Heart left ventricle (tissue), 16 donors: ENCODE results near the gene RPL12. TPM values are rescaled to one million over a fixed set of nuclear protein-coding genes. Genes with fewer than 3 reads are reported as not detected.

Experiments used
- ATAC-seq, 4 donors: fragments of 200-7000 bp; cut with Tn5 transposase; one replicate each; pipeline ENCODE4 v1.9.1; 2020 to 2022; ENCODE audit warnings: moderate library complexity in 4 of 4, mild to moderate bottlenecking in 3 of 4, moderate number of reproducible peaks in 1 of 4
- DNase-seq, 5 donors: peaks; one replicate each; pipeline ENCODE4 v3.0.0-alpha.2; 2020
- H3K27ac ChIP-seq, 12 donors: fragments of 200-600 bp; sonication (generic) in 4 of 12; one replicate each; pipeline versions ENCODE4 v1.5.0 to v1.8.0; 2016 to 2022; ENCODE audit warnings: mild to moderate bottlenecking in 2 of 12
- H3K27me3 ChIP-seq, 9 donors: fragments of 200-600 bp; sonication (generic) in 2 of 9; one replicate each; pipeline versions ENCODE4 v1.5.1 to v1.8.0; 2016 to 2022; ENCODE audit warnings: mild to moderate bottlenecking in 3 of 9
- H3K36me3 ChIP-seq, 9 donors: fragments of 200-600 bp; sonication (generic) in 2 of 9; one replicate each; pipeline versions ENCODE4 v1.5.0 to v1.8.0; 2018 to 2022; ENCODE audit warnings: mild to moderate bottlenecking in 2 of 9
- H3K4me1 ChIP-seq, 12 donors: fragments of 200-600 bp; sonication (generic) in 4 of 12; one replicate each; pipeline versions ENCODE4 v1.5.0 to v1.8.0; 2016 to 2022; ENCODE audit warnings: mild to moderate bottlenecking in 3 of 12
- H3K4me3 ChIP-seq, 12 donors: fragments of 200-600 bp; sonication (generic) in 4 of 12; one replicate each; pipeline versions ENCODE4 v1.5.0 to v1.8.0; 2017 to 2022; ENCODE audit warnings: mild to moderate bottlenecking in 9 of 12, moderate library complexity in 4 of 12
- H3K9me3 ChIP-seq, 12 donors: fragments of 200-600 bp; sonication (generic) in 4 of 12; one replicate each; pipeline versions ENCODE4 v1.5.0 to v1.8.0; 2016 to 2022; ENCODE audit warnings: mild to moderate bottlenecking in 1 of 12
- POLR2A ChIP-seq, 2 donors: fragments of 450-650 bp; IDR thresholded peaks; one replicate each; pipeline ENCODE4 v1.6.1; 2017; ENCODE audit warnings: antibody characterized with exemption in 2 of 2, mild to moderate bottlenecking in 2 of 2, moderate library complexity in 2 of 2
- WGBS, 4 donors: extraction: QIAGEN DNeasy Blood & Tissue Kit in 2 of 4; methylation state at CpG; one replicate each; pipeline versions ENCODE4 v1.1.5 to v1.1.7; 2013 to 2018; 5-methylcytosine and 5-hydroxymethylcytosine counted together
- intact Hi-C, 10 donors: fragments of 100-400 bp; cut with DNase I; formaldehyde crosslinking; loops; one replicate each; pipeline versions ENCODE4 v1.11.1 to v1.14.2; 2022
- polyA plus RNA-seq, 2 donors: library from polyadenylated mRNA; stranded (reverse); fragments of 200-250 nt; gene quantifications; one replicate each; pipeline ENCODE4 v1.2.3, GENCODE V29; 2013
- total RNA-seq, 9 donors: library from RNA; depleted of rRNA in 2 of 9; stranded (reverse); fragments of >200 nt in 2 of 9; fragmentation: NEBNext Ultra II Directional in 3 of 9; extraction: Animal tissue kit (Norgen Biotek cat#: 25700) in 3 of 9; gene quantifications; one replicate each; pipeline versions ENCODE4 v1.1.0 to v1.2.4, GENCODE V29; 2016 to 2023
- TF ChIP-seq, protein P1 (sequence below), 12 donors: fragments of 200-600 bp; sonication (generic) in 4 of 12; IDR thresholded peaks; one replicate each; pipeline versions ENCODE4 v1.5.0 to v1.8.0; 2018 to 2022; ENCODE audit warnings: antibody characterized with exemption in 12 of 12, mild to moderate bottlenecking in 5 of 12
- donor health status: ischemic (EF 13 %, LVEDD 7.1; RV severe dilation, severe dysfunction).
- donor health status: healthy with polysubstance abuse.
- donor health status: DM: no; HTN: yes; CAD: no.
- donor health status: DM: no; HTN: no; CAD: no.
- donor health status: ischemic (EF 25% LVEDD 6.9; RV normal size, moderate dysfunction).
- donor health status: ischemic (EF 25% LVEDD 5.7; RV mildly dilated, moderate dysfunction).
- donor health status: healthy.
- donor health status: DM: yes; HTN: yes; CAD: no.
- donor health status: ischemic (EF 35%, LVEDD 5.7; RV mildly dilated, moderate dysfunction).
- donor health status: nonischemic (EF 11% LVEDD 7.7; RV severe dilation, severe dysfunction).
- donor health status: DM: yes; HTN: yes; CAD: no.
- donor health status: PGD.
- donor health status: ischemic (EF 29% LVEDD 5.4; RV normal size, mild dysfunction).
- donor health status: nonischemic (EF 23%, LVEDD 6.1; RV moderate dilation, normal function).

Gene RPL12
- total and polyA plus RNA-seq, 11 donors = 408 to 1,523 (median 665) TPM

DNA sequence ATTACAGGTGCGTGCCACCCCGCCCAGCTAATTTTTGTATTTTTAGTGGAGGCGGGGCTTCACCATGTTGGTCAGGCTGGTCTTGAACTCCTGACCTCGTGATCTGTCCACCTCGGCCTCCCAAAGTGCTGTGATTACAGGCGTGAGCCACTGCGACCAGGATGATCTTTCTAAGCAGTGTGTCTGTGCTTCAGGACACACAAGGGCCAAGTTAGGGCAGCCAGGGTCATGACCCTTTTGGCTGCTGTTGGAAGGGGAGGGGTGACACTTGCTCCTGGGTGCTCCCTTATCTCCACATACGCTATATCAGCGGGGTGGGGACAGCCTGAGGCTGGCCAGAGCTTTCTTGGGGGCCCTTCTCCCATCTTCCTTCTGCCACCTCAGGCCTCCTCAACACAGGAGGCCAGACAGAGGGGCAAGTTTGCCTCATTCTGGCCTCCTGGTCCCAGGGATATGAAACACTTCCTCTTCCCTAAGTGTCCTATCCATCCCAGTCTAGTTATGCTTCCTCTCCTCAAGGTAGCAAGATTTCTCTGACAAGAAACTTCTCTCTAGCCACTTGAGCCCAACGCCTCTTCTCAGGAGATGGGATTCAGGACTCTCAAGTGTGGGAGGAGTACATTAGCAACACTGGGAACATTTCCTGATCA is 28.9 kb downstream of the RPL12 start:
- Histone ChIP-seq H3K9me3 (no peaks in the 10 kb centered on the region), H3K27ac (peak overlapping the region in 1 of 12 donors; percentile 92), H3K4me3 (peak overlapping the region in 6 of 12 donors; percentile 57 to 87 (median 72)), H3K36me3 (peaks cover 0 to 9% (median 0%) of the 10 kb centered on the region in 9 donors), H3K4me1 (peaks cover 10 to 48% (median 27%) of the 10 kb centered on the region in 12 donors), H3K27me3 (no peaks in the 10 kb centered on the region)
- TF ChIP-seq, protein P1, sequence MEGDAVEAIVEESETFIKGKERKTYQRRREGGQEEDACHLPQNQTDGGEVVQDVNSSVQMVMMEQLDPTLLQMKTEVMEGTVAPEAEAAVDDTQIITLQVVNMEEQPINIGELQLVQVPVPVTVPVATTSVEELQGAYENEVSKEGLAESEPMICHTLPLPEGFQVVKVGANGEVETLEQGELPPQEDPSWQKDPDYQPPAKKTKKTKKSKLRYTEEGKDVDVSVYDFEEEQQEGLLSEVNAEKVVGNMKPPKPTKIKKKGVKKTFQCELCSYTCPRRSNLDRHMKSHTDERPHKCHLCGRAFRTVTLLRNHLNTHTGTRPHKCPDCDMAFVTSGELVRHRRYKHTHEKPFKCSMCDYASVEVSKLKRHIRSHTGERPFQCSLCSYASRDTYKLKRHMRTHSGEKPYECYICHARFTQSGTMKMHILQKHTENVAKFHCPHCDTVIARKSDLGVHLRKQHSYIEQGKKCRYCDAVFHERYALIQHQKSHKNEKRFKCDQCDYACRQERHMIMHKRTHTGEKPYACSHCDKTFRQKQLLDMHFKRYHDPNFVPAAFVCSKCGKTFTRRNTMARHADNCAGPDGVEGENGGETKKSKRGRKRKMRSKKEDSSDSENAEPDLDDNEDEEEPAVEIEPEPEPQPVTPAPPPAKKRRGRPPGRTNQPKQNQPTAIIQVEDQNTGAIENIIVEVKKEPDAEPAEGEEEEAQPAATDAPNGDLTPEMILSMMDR (IDR thresholded peaks at IDR 0.05) = no peak
- no peak for TF ChIP-seq POLR2A (IDR thresholded peaks at IDR 0.05)
- ATAC-seq = no peak
- intact Hi-C loops = no loop called here
- WGBS, 4 donors = 76 to 84% (median 79%) methylated on average over 10 of the region's 10 CpGs
- DNase-seq = no peak

DNA sequence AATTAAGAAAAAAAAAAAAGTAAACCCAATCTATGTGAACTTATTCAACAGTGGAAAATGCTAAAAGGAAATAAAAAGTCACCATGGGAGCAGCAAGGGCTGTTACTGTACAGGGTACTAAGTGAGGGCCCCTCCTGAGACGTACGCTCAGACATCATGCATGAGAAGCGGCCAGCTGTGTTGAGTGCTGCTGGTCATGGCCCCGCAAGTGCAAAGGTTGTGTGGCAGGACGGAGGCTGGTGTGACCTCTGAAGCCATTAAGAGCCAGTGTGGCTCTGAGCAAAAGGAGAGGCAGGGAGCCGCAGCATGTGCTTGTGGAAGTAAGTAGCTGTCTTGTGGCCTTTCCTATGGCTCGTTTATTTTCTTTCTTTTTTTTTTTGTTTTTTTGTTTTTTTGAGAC is 30.1 kb downstream of the RPL12 start:
- WGBS, 4 donors = 90 to 93% (median 92%) methylated on average over 7 of the region's 7 CpGs
- Histone ChIP-seq H3K9me3 (no peaks in the 10 kb centered on the region), H3K27me3 (no peaks in the 10 kb centered on the region), H3K4me1 (peaks cover 10 to 41% (median 24%) of the 10 kb centered on the region in 12 donors), H3K27ac (peak overlapping the region in 1 of 12 donors; percentile 1), H3K36me3 (peaks cover 0 to under 1% (median 0%) of the 10 kb centered on the region in 9 donors), H3K4me3 (no peak overlapping the region)
- ATAC-seq = no peak
- no peak for DNase-seq
- TF ChIP-seq, protein P1 (IDR thresholded peaks at IDR 0.05) = no peak
- no peak for TF ChIP-seq POLR2A (IDR thresholded peaks at IDR 0.05)
- intact Hi-C loops = no loop called here

DNA sequence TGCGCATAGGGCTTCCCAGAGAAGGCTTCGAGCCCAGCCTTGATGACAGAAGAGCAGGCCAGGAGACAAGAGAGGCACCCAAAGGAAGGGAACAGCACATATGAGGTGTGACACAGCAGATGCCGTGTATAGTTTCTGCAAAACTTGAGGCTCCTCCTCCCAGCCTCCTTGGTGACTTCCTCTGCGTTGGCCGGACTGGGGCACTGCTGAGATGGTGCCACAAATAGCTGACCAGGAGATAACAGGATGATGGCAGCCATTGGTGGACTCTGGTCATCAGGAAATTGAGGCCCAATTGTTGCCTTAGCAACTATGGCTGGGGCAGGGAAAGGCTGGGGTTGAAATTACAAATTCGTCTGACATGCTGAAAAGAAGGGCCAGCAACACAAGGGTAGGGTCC is 31.9 kb downstream of the RPL12 start:
- Histone ChIP-seq H3K4me1 (peaks cover 0 to 28% (median 13%) of the 10 kb centered on the region in 12 donors), H3K4me3 (peak overlapping the region in 2 of 12 donors; percentile 37 to 54), H3K36me3 (no peaks in the 10 kb centered on the region), H3K27me3 (no peaks in the 10 kb centered on the region), H3K9me3 (no peaks in the 10 kb centered on the region), H3K27ac (peak overlapping the region in 1 of 12 donors; percentile 78)
- no peak for TF ChIP-seq POLR2A (IDR thresholded peaks at IDR 0.05)
- TF ChIP-seq, protein P1 (IDR thresholded peaks at IDR 0.05) = no peak
- intact Hi-C loops = no loop called here
- 61 to 76% (median 74%) methylated on average over 6 of the region's 6 CpGs for WGBS, 4 donors
- DNase-seq = no peak
- no peak for ATAC-seq

DNA sequence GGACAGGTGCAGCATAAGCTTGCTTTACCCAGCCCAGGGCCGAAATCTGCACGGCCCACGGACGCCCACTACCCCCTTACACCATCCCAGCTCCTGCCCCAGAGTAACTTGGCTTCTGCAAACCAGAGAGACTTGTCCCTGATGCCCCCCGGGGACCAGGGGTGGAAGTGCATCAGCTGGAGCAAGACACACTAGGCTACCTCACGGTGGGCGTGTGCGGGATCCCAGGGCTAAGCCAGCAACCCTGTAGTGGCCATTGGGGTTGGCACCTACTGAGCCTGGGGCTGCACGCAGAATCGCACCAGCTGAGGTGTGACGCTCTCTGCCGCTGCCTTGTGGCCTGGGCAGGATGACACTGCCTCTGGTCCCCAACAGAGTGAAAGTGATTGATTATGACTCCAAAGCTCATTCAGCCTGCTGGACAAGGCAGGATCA is 33.2 kb downstream of the RPL12 start:
- intact Hi-C loops = no loop called here
- Histone ChIP-seq H3K36me3 (peaks cover 0 to 2% (median 0%) of the 10 kb centered on the region in 9 donors), H3K27ac (peak overlapping the region in 1 of 12 donors; percentile 78), H3K4me1 (peaks cover 0 to 24% (median 8%) of the 10 kb centered on the region in 12 donors), H3K4me3 (no peak overlapping the region), H3K9me3 (no peaks in the 10 kb centered on the region), H3K27me3 (no peaks in the 10 kb centered on the region)
- no peak for TF ChIP-seq POLR2A (IDR thresholded peaks at IDR 0.05)
- TF ChIP-seq, protein P1 (IDR thresholded peaks at IDR 0.05) = peak in 4 of 12 donors; percentile 17 to 28 (median 20)
- 59 to 74% (median 70%) methylated on average over 9 to 12 of the region's 12 CpGs for WGBS, 4 donors
- ATAC-seq (peak in 3 of 4 donors; percentile 18 to 56 (median 39)), DNase-seq (no peak)
